Breast epithelium (tissue), 4 donors: ENCODE results near the gene TP63. TPM values are rescaled to one million over a fixed set of nuclear protein-coding genes. Genes with fewer than 3 reads are reported as not detected.

Experiments used
- DNase-seq, 2 donors: peaks; one replicate each; pipeline ENCODE4 v3.0.0-alpha.2; 2019; ENCODE audit warnings: low spot score in 2 of 2
- H3K27ac ChIP-seq, 2 donors: fragments of 200-600 bp; sonication (generic) in 1 of 2; one replicate each; pipeline ENCODE4 v1.5.1; 2016 to 2019; ENCODE audit warnings: mild to moderate bottlenecking in 1 of 2
- H3K27me3 ChIP-seq, 2 donors: fragments of 200-600 bp; sonication (generic) in 1 of 2; one replicate each; pipeline versions ENCODE4 v1.5.1 to v1.6.0; 2017 to 2019; ENCODE audit warnings: control low read depth in 1 of 2, mild to moderate bottlenecking in 1 of 2
- H3K36me3 ChIP-seq: fragments of 200-600 bp; one replicate; pipeline ENCODE4 v1.5.1; 2019
- H3K4me1 ChIP-seq, 2 donors: fragments of 200-600 bp; sonication (generic); one replicate each; pipeline ENCODE4 v1.5.1; 2016 to 2019; ENCODE audit warnings: control low read depth in 1 of 2
- H3K4me3 ChIP-seq, 3 donors: fragments of 200-600 bp; sonication (generic); 1 replicate in 2 of 3; 2 replicates in 1 of 3; pipeline ENCODE4 v1.5.1; 2016 to 2019; ENCODE audit warnings: mild to moderate bottlenecking in 3 of 3, moderate library complexity in 2 of 3
- H3K9me3 ChIP-seq, 2 donors: fragments of 200-600 bp; sonication (generic) in 1 of 2; one replicate each; pipeline ENCODE4 v1.5.1; 2016 to 2019; ENCODE audit warnings: control low read depth in 1 of 2
- CTCF ChIP-seq, 3 donors: fragments of 450-650 bp; IDR thresholded peaks; one replicate each; pipeline ENCODE4 v1.5.1; 2016 to 2017; ENCODE audit warnings: antibody characterized with exemption in 3 of 3, mild to moderate bottlenecking in 3 of 3, moderate library complexity in 3 of 3
- POLR2A ChIP-seq: fragments of 450-650 bp; IDR thresholded peaks from one replicate; pipeline ENCODE4 v1.6.1; 2016; ENCODE audit warnings: antibody characterized with exemption, mild to moderate bottlenecking, moderate library complexity
- POLR2AphosphoS5 ChIP-seq, 3 donors: sonication (generic); formaldehyde crosslinking; IDR thresholded peaks; one replicate each; pipeline ENCODE4 v1.6.1; 2017; ENCODE audit warnings: antibody characterized with exemption in 3 of 3
- intact Hi-C: fragments of 100-400 bp; cut with DNase I; formaldehyde crosslinking; loops from one replicate; pipeline ENCODE4 v1.15.1; 2023; ENCODE audit warnings: low total_unique reads
- total RNA-seq, 3 donors: library from RNA; depleted of rRNA; stranded (reverse); fragments of >200 nt; gene quantifications; one replicate each; pipeline ENCODE4 v1.1.0, GENCODE V29; 2016

The TP63 gene
- total RNA-seq, 3 donors from 2014 or later = 0.96 to 47.7 (median 20.0) TPM

GRCh38 chr3:189687475-189687874 is 56.3 kb downstream of the TP63 start:
- Histone ChIP-seq H3K4me1 (no peaks in the 10 kb centered on the region), H3K9me3 (no peaks in the 10 kb centered on the region), H3K27me3 (no peaks in the 10 kb centered on the region), H3K36me3 (no peaks in the 10 kb centered on the region), H3K4me3 (no peak overlapping the region), H3K27ac (no peak overlapping the region)
- TF ChIP-seq POLR2A (no peak), POLR2AphosphoS5 (IDR thresholded peaks at IDR 0.05) (no peak), CTCF (IDR thresholded peaks at IDR 0.05) (no peak)
- no peak for DNase-seq
- intact Hi-C loops = no loop called here

- no peak for DNase-seq
- no peak overlapping the region for H3K4me3 ChIP-seq
- no peak overlapping the region for H3K27ac ChIP-seq
- no peaks in the 10 kb centered on the region for H3K27me3 ChIP-seq
- no peaks in the 10 kb centered on the region for H3K36me3 ChIP-seq
- no peaks in the 10 kb centered on the region for H3K9me3 ChIP-seq
- no peak for TF ChIP-seq POLR2AphosphoS5 (IDR thresholded peaks at IDR 0.05)
- TF ChIP-seq POLR2A = no peak
- no peak for TF ChIP-seq CTCF (IDR thresholded peaks at IDR 0.05)
- intact Hi-C loops = no loop called here
- H3K4me1 ChIP-seq = no peaks in the 10 kb centered on the region
These were observed 57.1 kb downstream of the TP63 start for GRCh38 chr3:189688262-189688661.

- H3K36me3 ChIP-seq = no peaks in the 10 kb centered on the region
- H3K4me1 ChIP-seq = no peaks in the 10 kb centered on the region
- no peak overlapping the region for H3K4me3 ChIP-seq
- no peak for TF ChIP-seq CTCF (IDR thresholded peaks at IDR 0.05)
- TF ChIP-seq POLR2AphosphoS5 (IDR thresholded peaks at IDR 0.05) = no peak
- no peak for TF ChIP-seq POLR2A
- H3K27me3 ChIP-seq = no peaks in the 10 kb centered on the region
- H3K27ac ChIP-seq = no peak overlapping the region
- intact Hi-C loops = no loop called here
- no peaks in the 10 kb centered on the region for H3K9me3 ChIP-seq
- no peak for DNase-seq
These were observed 58.4 kb downstream of the TP63 start for GRCh38 chr3:189689625-189690024.

GRCh38 chr3:189690237-189690636 is 59.0 kb downstream of the TP63 start:
- no peak for TF ChIP-seq POLR2A
- no peak for TF ChIP-seq POLR2AphosphoS5 (IDR thresholded peaks at IDR 0.05)
- no peak for TF ChIP-seq CTCF (IDR thresholded peaks at IDR 0.05)
- no peak for DNase-seq
- no peak overlapping the region for H3K4me3 ChIP-seq
- no peaks in the 10 kb centered on the region for H3K4me1 ChIP-seq
- no peak overlapping the region for H3K27ac ChIP-seq
- H3K36me3 ChIP-seq = no peaks in the 10 kb centered on the region
- intact Hi-C loops = no loop called here
- H3K9me3 ChIP-seq = no peaks in the 10 kb centered on the region
- no peaks in the 10 kb centered on the region for H3K27me3 ChIP-seq

- no peaks in the 10 kb centered on the region for H3K27me3 ChIP-seq
- no peaks in the 10 kb centered on the region for H3K9me3 ChIP-seq
- no peak overlapping the region for H3K27ac ChIP-seq
- no peaks in the 10 kb centered on the region for H3K36me3 ChIP-seq
- H3K4me3 ChIP-seq = no peak overlapping the region
- no peak for DNase-seq
- H3K4me1 ChIP-seq = no peaks in the 10 kb centered on the region
- intact Hi-C loops = no loop called here
- no peak for TF ChIP-seq POLR2A
- TF ChIP-seq CTCF (IDR thresholded peaks at IDR 0.05) = no peak
- no peak for TF ChIP-seq POLR2AphosphoS5 (IDR thresholded peaks at IDR 0.05)
These were observed 59.5 kb downstream of the TP63 start for GRCh38 chr3:189690672-189691071.
